CD14-positive monocyte (primary cell): ENCODE results near the gene NTRK2. TPM values are rescaled to one million over a fixed set of nuclear protein-coding genes. Genes with fewer than 3 reads are reported as not detected.

Experiments used
- DNase-seq, 3 donors: peaks; one replicate each; pipeline ENCODE4 v3.0.0-alpha.2; 2011 to 2022
- H2AFZ ChIP-seq: 2 replicates; pipeline ENCODE4 v1.6.0; 2012; ENCODE audit warnings: mild to moderate bottlenecking, low read depth, low read length, inconsistent platforms; ENCODE audit not compliant: insufficient read depth, poor library complexity, severe bottlenecking
- H3K27ac ChIP-seq, 2 donors: 1 replicate in 1 of 2; 2 replicates in 1 of 2; pipeline ENCODE4 v1.5.1; 2012 to 2013; ENCODE audit warnings: low read length in 2 of 2, control low read depth in 1 of 2, inconsistent platforms in 1 of 2, low read depth in 1 of 2, mild to moderate bottlenecking in 1 of 2
- H3K27me3 ChIP-seq, 2 donors: one replicate each; pipeline versions ENCODE4 v1.6.0 to v1.6.1; 2011 to 2013; ENCODE audit warnings: low read length in 2 of 2; ENCODE audit not compliant: control insufficient read depth in 2 of 2, insufficient read depth in 2 of 2
- H3K36me3 ChIP-seq, 2 donors: replicated peaks in 1 of 2; 1 replicate in 1 of 2; 2 replicates in 1 of 2; pipeline versions ENCODE4 v1.5.1 to v1.6.1; 2012 to 2013; ENCODE audit warnings: low read length in 2 of 2, control low read depth in 1 of 2, inconsistent platforms in 1 of 2, mild to moderate bottlenecking in 1 of 2; ENCODE audit not compliant: insufficient read depth in 2 of 2, control insufficient read depth in 1 of 2
- H3K4me1 ChIP-seq, 2 donors: 1 replicate in 1 of 2; 2 replicates in 1 of 2; pipeline versions ENCODE4 v1.5.1 to v1.6.1; 2012 to 2013; ENCODE audit warnings: low read length in 2 of 2, control low read depth in 1 of 2, inconsistent platforms in 1 of 2, mild to moderate bottlenecking in 1 of 2, moderate library complexity in 1 of 2; ENCODE audit not compliant: insufficient read depth in 2 of 2, control insufficient read depth in 1 of 2
- H3K4me2 ChIP-seq: replicated peaks from 2 replicates; pipeline ENCODE3; 2012; ENCODE audit warnings: low read length, moderate library complexity, mild to moderate bottlenecking; ENCODE audit not compliant: poor library complexity, severe bottlenecking; ENCODE audit errors: extremely low read depth
- H3K4me3 ChIP-seq, 3 experiments: fragments of 200-600 bp in 1 of 3; sonication (generic) in 1 of 3; replicated peaks in 1 of 3; 1 replicate in 2 of 3; 2 replicates in 1 of 3; pipeline ENCODE4 v1.5.1; 2011 to 2013; ENCODE audit warnings: low read length in 3 of 3, mild to moderate bottlenecking in 3 of 3, control low read depth in 2 of 3, low read depth in 2 of 3, inconsistent platforms in 1 of 3, moderate library complexity in 1 of 3
- H3K79me2 ChIP-seq: 2 replicates; pipeline ENCODE4 v1.6.0; 2012; ENCODE audit warnings: mild to moderate bottlenecking, control low read depth, inconsistent platforms, low read length, moderate library complexity; ENCODE audit not compliant: insufficient read depth
- H3K9ac ChIP-seq: 2 replicates; pipeline ENCODE4 v1.6.0; 2017; ENCODE audit warnings: low read length, mild to moderate bottlenecking; ENCODE audit not compliant: insufficient read depth, poor library complexity, severe bottlenecking
- H3K9me3 ChIP-seq, 2 donors: replicated peaks in 1 of 2; 1 replicate in 1 of 2; 2 replicates in 1 of 2; pipeline versions ENCODE4 v1.5.1 to v1.6.1; 2012 to 2013; ENCODE audit warnings: low read length in 2 of 2, control low read depth in 1 of 2; ENCODE audit not compliant: control insufficient read depth in 1 of 2, insufficient read depth in 1 of 2
- H4K20me1 ChIP-seq: 2 replicates; pipeline ENCODE4 v1.6.0; 2012; ENCODE audit warnings: mild to moderate bottlenecking, low read length, control low read depth, moderate library complexity; ENCODE audit not compliant: insufficient read depth
- H3K27ac Mint-ChIP-seq, 7 donors: one replicate each; pipeline ENCODE4 v1.8.0; 2020; ENCODE audit warnings: mild to moderate bottlenecking in 7 of 7, mixed read lengths in 7 of 7, moderate library complexity in 6 of 7, inconsistent platforms in 2 of 7
- H3K27me3 Mint-ChIP-seq, 3 donors: one replicate each; pipeline ENCODE4 v1.8.0; 2021 to 2022; ENCODE audit warnings: low read depth in 3 of 3, mild to moderate bottlenecking in 3 of 3, mixed read lengths in 3 of 3, moderate library complexity in 3 of 3, inconsistent platforms in 1 of 3
- H3K36me3 Mint-ChIP-seq, 2 donors: one replicate each; pipeline ENCODE4 v1.8.0; 2020; ENCODE audit warnings: mixed read lengths in 2 of 2, inconsistent platforms in 1 of 2, mild to moderate bottlenecking in 1 of 2
- H3K4me1 Mint-ChIP-seq: one replicate; pipeline ENCODE4 v1.8.0; 2020; ENCODE audit warnings: mild to moderate bottlenecking, mixed read lengths
- H3K4me3 Mint-ChIP-seq, 2 donors: one replicate each; pipeline ENCODE4 v1.8.0; 2020; ENCODE audit warnings: mild to moderate bottlenecking in 2 of 2, mixed read lengths in 2 of 2, moderate library complexity in 1 of 2
- H3K9me3 Mint-ChIP-seq, 7 donors: one replicate each; pipeline ENCODE4 v1.8.0; 2020 to 2022; ENCODE audit warnings: mixed read lengths in 7 of 7, mild to moderate bottlenecking in 6 of 7, moderate library complexity in 6 of 7, inconsistent platforms in 2 of 7
- WGBS: methylation state at CpG from one replicate; pipeline ENCODE4 v1.1.5; 2013; ENCODE audit warnings: missing lambda C conversion rate; ENCODE audit not compliant: insufficient coverage; 5-methylcytosine and 5-hydroxymethylcytosine counted together
- intact Hi-C, 2 donors: fragments of 100-400 bp; cut with micrococcal nuclease; formaldehyde crosslinking; loops; one replicate each; pipeline versions ENCODE4 v1.15.0 to v1.15.1; 2023
- polyA plus RNA-seq, 3 donors: library from polyadenylated mRNA; depleted of rRNA in 1 of 3; unstranded in 2 of 3; stranded (reverse) in 1 of 3; fragments of 300-500 nt in 2 of 3; fragments of >200 nt in 1 of 3; fragmentation: Illumina TruSeq in 2 of 3; gene quantifications; 1 replicate in 2 of 3; 2 replicates in 1 of 3; pipeline ENCODE4 v1.2.3, GENCODE V29; 2012 to 2021
- TF ChIP-seq, protein P1 (sequence below): fragments of 200-600 bp; IDR thresholded peaks from one replicate; pipeline ENCODE4 v1.8.0; 2022; ENCODE audit warnings: antibody characterized with exemption, mild to moderate bottlenecking

The NTRK2 gene
- polyA plus RNA-seq, 3 donors = not detected

DNA sequence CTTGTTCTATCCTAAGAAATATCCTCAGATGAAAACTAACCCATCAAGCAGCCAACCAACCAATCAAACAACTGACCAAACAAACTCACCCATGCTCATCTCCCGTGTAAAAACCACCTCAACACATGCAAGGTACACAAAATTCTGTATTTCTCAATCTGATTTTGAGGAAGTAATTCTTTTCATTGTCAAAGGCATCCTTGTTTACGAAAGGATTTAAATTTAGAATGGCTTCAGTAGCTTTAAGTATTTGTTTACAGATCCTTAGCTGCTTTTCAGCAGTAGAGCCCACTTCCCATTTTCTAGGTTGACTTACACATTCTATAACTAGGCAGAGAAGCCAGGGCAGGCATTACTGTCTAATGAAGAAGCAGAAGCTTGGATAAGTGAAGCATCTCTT lies 78.6 kb downstream of the NTRK2 start:
- Mint-ChIP-seq H3K27me3 (peaks cover 0 to 3% (median 2%) of the 10 kb centered on the region in 3 donors), H3K27ac (no peak overlapping the region), H3K9me3 (peaks cover 0 to 2% (median 0%) of the 10 kb centered on the region in 7 donors), H3K4me1 (no peaks in the 10 kb centered on the region), H3K36me3 (no peaks in the 10 kb centered on the region), H3K4me3 (no peak overlapping the region)
- TF ChIP-seq, protein P1, sequence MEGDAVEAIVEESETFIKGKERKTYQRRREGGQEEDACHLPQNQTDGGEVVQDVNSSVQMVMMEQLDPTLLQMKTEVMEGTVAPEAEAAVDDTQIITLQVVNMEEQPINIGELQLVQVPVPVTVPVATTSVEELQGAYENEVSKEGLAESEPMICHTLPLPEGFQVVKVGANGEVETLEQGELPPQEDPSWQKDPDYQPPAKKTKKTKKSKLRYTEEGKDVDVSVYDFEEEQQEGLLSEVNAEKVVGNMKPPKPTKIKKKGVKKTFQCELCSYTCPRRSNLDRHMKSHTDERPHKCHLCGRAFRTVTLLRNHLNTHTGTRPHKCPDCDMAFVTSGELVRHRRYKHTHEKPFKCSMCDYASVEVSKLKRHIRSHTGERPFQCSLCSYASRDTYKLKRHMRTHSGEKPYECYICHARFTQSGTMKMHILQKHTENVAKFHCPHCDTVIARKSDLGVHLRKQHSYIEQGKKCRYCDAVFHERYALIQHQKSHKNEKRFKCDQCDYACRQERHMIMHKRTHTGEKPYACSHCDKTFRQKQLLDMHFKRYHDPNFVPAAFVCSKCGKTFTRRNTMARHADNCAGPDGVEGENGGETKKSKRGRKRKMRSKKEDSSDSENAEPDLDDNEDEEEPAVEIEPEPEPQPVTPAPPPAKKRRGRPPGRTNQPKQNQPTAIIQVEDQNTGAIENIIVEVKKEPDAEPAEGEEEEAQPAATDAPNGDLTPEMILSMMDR = no peak
- H3K27me3 ChIP-seq = no peaks in the 10 kb centered on the region
- intact Hi-C loops = no loop called here
- DNase-seq = no peak
- no peaks in the 10 kb centered on the region for H3K79me2 ChIP-seq
- WGBS = 100% methylated on average over 1 of the region's 2 CpGs
- H3K9ac ChIP-seq = no peak overlapping the region
- no peaks in the 10 kb centered on the region for H3K9me3 ChIP-seq
- H3K4me3 ChIP-seq = no peak overlapping the region
- no peaks in the 10 kb centered on the region for H4K20me1 ChIP-seq
- H3K4me1 ChIP-seq = no peaks in the 10 kb centered on the region
- H2AFZ ChIP-seq = no peak overlapping the region
- no peak overlapping the region for H3K4me2 ChIP-seq
- H3K27ac ChIP-seq = no peak overlapping the region
- H3K36me3 ChIP-seq = no peaks in the 10 kb centered on the region

DNA sequence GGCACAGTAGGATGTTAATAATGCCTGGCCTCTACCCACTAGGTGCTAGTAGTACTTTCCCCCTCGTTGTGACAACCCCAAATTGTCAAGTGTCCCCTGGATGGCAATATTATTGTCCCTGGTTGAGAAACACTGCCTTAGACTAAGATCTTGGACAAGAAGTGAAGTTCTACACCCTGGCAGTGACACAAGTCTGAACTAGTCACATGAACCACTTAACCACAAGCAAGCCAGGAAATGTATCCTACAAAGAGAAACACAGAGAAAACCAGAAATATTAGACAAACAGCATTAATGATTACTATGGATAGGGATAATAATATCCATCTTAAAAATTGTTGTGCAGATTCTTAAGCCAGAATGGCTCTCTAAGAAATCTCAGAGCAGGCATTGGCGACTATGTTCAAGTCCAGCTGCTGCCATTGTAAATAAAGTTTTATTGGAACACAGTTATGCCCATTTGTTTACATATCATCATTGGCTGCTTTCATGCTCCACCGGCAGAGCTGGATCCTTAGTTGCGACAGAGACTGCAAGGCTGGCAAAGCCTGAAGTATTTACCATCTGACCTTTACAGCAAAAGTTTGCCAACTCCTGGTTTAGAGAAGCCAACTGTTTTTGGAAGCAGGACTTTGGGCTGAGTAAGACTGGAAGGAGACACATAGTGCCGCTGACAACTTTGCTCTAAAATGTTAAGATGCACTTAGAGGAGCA lies 80.8 kb downstream of the NTRK2 start:
- no peak for DNase-seq
- H3K9me3 ChIP-seq = no peaks in the 10 kb centered on the region
- Mint-ChIP-seq H3K4me3 (no peak overlapping the region), H3K27me3 (peaks cover 0 to 3% (median 2%) of the 10 kb centered on the region in 3 donors), H3K36me3 (no peaks in the 10 kb centered on the region), H3K4me1 (no peaks in the 10 kb centered on the region), H3K9me3 (peaks cover 0 to 2% (median 0%) of the 10 kb centered on the region in 7 donors), H3K27ac (no peak overlapping the region)
- WGBS = 93% methylated on average over 5 of the region's 5 CpGs
- no peak overlapping the region for H2AFZ ChIP-seq
- no peak overlapping the region for H3K4me2 ChIP-seq
- no peaks in the 10 kb centered on the region for H3K27me3 ChIP-seq
- H3K9ac ChIP-seq = no peak overlapping the region
- H3K27ac ChIP-seq = no peak overlapping the region
- H3K4me3 ChIP-seq = no peak overlapping the region
- H3K36me3 ChIP-seq = no peaks in the 10 kb centered on the region
- H3K79me2 ChIP-seq = no peaks in the 10 kb centered on the region
- intact Hi-C loops = no loop called here
- TF ChIP-seq, protein P1 = no peak
- H3K4me1 ChIP-seq = no peaks in the 10 kb centered on the region
- H4K20me1 ChIP-seq = no peaks in the 10 kb centered on the region
